ENCODE data around the gene ARHGAP24.
"Not testable (repeated sequence)": the region's sequence is repeated elsewhere in the genome, so short reads cannot be mapped to it uniquely, and the experiment has no call there.

Gene ARHGAP24

GRCh38 chr4:85864259-85865205 lies 389.6 kb downstream of the ARHGAP24 start:
- no peak for DNase-seq

GRCh38 chr4:85865256-85865655 lies 390.3 kb downstream of the ARHGAP24 start:
- DNase-seq: no peak

DNA sequence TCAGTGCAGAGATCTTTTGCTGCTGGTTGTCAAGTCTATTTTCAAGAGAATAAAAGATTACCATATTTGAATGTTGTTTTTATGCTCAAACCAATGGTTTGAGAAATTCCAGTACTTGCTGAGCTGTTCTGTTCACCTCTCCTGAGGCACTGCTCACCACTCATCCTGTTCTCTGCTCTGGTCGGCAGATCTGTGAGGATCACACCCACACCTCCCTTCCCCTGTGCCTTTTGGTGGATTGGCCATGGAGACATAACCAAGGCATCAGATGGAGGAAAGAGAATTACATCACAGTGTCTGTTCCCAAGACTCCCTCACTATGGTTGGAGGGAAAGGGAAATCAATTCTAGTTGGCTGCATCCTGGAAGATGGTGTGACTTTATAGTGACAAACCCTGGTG lies 391.6 kb downstream of the ARHGAP24 start:
- DNase-seq: no peak

GRCh38 chr4:85867271-85867670 lies 392.3 kb downstream of the ARHGAP24 start:
- DNase-seq: no peak

DNA sequence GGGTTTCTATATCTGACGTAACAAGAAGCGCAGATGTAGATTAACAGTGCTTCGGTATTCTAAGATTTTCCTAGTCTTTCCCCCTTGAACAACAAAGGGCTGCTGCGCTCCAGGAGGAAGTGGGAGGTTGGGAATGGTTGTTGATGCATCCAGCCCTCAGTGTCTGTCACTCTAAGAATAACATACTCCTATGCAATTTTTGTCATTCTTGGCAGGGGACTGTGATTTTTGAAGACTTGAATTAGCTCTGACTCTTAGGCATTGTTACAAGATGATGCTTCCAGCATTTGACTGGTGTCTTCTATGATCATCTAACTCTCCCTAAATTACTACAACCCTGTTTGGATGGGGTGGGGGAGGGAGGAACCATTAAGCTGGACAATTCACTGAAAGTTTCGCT lies 394.2 kb downstream of the ARHGAP24 start:
- no peak for DNase-seq

GRCh38 chr4:85870298-85871083 lies 395.5 kb downstream of the ARHGAP24 start:
- no peak for DNase-seq

DNA sequence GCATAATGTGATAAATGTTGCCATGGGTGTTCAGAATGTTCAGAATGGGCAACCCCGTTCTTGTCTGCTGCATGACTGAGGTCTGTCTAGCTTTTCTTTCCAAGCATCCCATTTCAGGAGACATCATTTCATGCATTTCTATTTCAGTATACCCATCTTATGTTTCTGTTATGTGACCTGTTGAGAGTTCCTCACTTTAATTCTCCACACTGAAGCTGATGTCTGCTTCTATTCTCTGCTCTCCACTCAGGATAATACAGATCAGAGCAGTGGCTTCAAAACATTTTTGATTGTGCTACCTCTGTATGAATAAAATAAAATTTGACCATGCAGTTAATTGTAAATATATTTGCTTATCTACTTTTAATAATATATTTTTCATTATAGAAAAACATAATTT lies 398.6 kb downstream of the ARHGAP24 start:
- no peak for DNase-seq

- DNase-seq: no peak
These were observed 404.6 kb downstream of the ARHGAP24 start for GRCh38 chr4:85879518-85879917.

- no peak for DNase-seq
These were observed 408.2 kb downstream of the ARHGAP24 start for GRCh38 chr4:85883180-85883579.

- no peak for DNase-seq
These were observed 409.3 kb downstream of the ARHGAP24 start for GRCh38 chr4:85884251-85884650.

DNA sequence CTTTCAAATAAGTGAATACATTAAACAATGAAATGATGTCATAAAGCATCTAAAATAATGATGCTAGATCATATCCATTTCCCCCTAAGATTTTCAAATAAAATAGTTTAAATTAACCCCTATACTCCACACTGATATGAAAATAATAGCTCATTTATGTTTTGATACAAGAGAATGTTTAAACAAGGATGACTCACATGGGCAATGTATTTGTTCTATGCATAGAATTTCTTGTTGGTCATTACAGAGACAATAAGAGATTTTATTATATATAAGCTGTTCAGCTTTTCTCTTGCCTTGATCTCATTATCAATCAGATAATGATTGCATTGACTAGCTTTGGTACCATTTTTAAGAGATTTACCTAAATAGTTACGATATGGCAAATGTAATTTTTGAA lies 411.7 kb downstream of the ARHGAP24 start:
- no peak for DNase-seq

- DNase-seq: no peak
These were observed 414.4 kb downstream of the ARHGAP24 start for GRCh38 chr4:85889314-85889713.

- DNase-seq: no peak
These were observed 420.8 kb downstream of the ARHGAP24 start for GRCh38 chr4:85895755-85896154.

- no peak for DNase-seq
These were observed 423.3 kb downstream of the ARHGAP24 start for GRCh38 chr4:85898231-85898630.

DNA sequence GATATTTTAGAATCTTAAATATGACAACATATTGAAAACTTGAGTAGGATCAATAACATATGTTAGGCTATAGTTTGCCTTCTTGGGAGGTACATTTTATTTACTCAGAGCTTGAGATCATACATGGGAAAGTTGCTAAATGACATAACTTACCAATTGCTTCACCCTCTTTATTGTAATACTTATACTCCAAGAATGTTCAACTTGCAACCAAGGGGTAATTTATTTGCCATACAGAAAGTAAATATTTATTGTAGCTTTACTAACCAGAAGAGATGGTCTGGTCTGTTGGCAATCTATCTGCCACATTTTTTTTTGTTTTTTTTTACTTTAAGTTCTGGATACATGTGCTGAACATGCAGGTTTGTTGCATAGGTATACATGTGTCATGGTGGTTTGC lies 426.6 kb downstream of the ARHGAP24 start:
- no peak for DNase-seq

DNA sequence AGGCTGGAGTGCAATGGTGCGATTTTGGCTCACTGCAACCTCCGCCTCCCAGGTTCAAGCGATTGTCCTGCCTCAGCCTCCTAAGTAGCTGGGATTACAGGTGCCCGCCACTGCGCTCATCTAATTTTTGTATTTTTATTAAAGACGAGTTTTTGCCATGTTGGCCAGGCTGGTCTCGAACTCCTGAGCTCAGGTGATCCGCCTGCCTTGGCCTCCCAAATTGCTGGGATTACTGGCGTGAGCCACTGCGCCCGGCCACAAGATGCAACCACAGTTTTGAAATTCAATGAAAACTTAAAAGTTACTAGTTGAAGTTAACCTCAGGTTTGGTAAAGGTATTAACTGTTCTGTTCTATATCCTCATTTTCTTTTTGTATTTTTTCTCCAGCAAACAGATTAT lies 427.7 kb downstream of the ARHGAP24 start:
- DNase-seq: not testable (repeated sequence)

GRCh38 chr4:85905761-85906160 lies 430.8 kb downstream of the ARHGAP24 start:
- no peak for DNase-seq

DNA sequence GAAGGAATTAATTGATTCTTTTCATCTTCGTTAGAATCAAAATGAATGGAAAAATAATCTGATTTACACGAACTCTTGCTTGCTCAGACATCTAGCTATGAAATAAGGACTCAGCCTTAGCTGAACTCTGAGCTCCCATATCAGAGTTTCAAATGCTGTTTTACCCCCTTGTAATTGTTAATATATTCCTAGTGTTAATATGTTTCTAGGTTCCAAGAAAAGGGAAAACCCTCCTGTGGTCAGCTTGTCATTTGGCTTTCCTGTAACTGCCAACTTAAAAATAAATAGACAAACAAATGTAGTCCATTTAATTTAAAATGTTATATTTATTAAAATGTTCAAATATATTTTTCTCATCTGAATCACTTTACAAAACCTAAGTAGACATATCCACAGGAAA lies 432.1 kb downstream of the ARHGAP24 start:
- DNase-seq: no peak

GRCh38 chr4:85909851-85910250 lies 434.9 kb downstream of the ARHGAP24 start:
- peak in 1 of 14 donors; percentile 10 for DNase-seq

DNA sequence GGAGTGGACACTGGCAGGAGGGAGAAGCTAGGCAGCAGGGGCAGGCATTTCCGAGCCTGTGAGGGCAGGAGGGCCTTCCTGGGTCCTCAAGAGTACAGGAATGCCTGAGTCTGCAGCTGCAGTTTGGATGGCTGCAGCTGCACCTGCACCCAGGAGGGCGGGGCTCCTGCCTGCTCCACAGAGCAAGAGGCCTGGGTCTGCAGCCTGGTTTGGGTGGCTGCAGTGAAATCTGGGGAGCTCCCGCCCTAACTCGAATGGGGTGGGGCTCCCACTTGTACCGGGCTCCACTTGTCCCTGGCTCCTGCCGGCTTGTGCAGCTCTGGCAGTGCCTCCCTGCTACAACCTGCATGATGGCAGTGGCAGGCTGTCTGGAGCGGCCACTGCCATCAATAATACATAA lies 436.0 kb downstream of the ARHGAP24 start:
- DNase-seq: no peak

DNA sequence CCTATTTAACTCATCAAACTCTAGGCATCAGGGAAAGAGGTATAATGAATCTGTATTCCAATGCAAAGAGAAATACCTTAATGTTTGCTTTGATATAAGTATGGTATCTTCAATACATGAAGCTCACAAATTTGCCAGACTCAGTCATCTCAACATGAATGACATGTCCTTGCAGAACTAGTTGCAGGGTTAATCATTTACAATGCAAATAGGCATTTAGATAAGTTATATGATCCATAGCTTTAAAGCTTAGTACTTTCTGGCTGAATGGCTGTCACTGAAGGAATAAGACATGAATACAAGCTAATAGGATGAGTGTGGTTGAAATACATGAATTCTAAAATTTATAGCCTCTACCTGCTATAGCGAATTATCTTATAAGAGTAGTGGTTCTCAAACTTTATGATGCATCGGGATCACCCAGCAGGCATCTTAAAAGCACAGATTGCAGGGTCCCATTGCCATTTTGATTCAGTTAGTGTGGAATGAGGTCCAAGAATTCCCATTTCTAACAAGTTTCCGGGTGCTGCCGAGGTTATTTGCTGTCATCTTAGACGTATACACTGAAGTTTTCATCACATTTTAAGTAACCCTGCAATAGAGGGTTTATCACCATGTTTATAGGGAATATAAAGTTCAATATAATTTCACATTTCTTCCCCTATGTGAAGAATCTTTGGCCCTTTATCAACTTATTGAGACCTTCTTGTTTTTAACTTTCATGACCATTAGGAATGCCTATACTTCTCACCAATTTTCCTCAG lies 439.2 kb downstream of the ARHGAP24 start:
- DNase-seq: no peak

- not testable (repeated sequence) for DNase-seq
These were observed 440.6 kb downstream of the ARHGAP24 start for GRCh38 chr4:85915570-85915969.
